A549 (cell line): Measurements from ENCODE around the gene KRT13. TPM values are rescaled to one million over a fixed set of nuclear protein-coding genes. Genes with fewer than 3 reads are reported as not detected.

Source experiments
- ATAC-seq, 2 experiments: fragments of 200-7000 bp in 1 of 2; fragments of >200 bp in 1 of 2; cut with Nextera tagmentation in 1 of 2; cut with Tn5 transposase in 1 of 2; 3 replicates each; pipeline versions ENCODE4 v1.8.0 to v1.9.1; 2018 to 2020; ENCODE audit warnings: mild to moderate bottlenecking in 1 of 2, moderate library complexity in 1 of 2
- CTCF ChIA-PET: fragments of 300-600 bp; sonication (Branson Sonifier 250); formaldehyde crosslinking; extraction: SDS; loops from one replicate; lab custom pipeline; 2021; ENCODE audit warnings: antibody characterized with exemption, inconsistent platforms; lab: Yijun Ruan, JAX
- POLR2A ChIA-PET: fragments of 350-600 bp; formaldehyde crosslinking; extraction: SDS; loops from one replicate; lab custom pipeline; 2021; ENCODE audit warnings: antibody characterized with exemption, inconsistent platforms; lab: Yijun Ruan, JAX
- DNase-seq, 2 experiments: peaks; one replicate each; pipeline versions ENCODE4 v3.0.0 to v3.0.0-alpha.2; 2011 to 2016; ENCODE audit warnings: low read depth in 1 of 2, low spot score in 1 of 2
- FAIRE-seq: peaks from 2 replicates; lab custom pipeline; 2011; peaks lifted over from hg19 to GRCh38; lab: Jason Lieb, UNC
- H3K27ac ChIP-seq, 2 experiments: fragments of >200 bp; sonication (Bioruptor Twin); formaldehyde crosslinking; 3 replicates each; pipeline ENCODE4 v1.5.1; 2016 to 2017
- H3K4me1 ChIP-seq: fragments of >200 bp; sonication (Bioruptor Twin); formaldehyde crosslinking; 3 replicates; pipeline ENCODE4 v1.6.1; 2016
- H3K4me2 ChIP-seq: fragments of >200 bp; sonication (Bioruptor Twin); formaldehyde crosslinking; 3 replicates; pipeline ENCODE4 v1.6.1; 2016
- H3K4me3 ChIP-seq: fragments of >200 bp; sonication (Bioruptor Twin); formaldehyde crosslinking; 3 replicates; pipeline ENCODE4 v1.5.1; 2016
- H3K9me3 ChIP-seq: fragments of >200 bp; sonication (Bioruptor Twin); formaldehyde crosslinking; 3 replicates; pipeline ENCODE4 v1.6.1; 2016
- ATOH8 ChIP-seq: fragments of 250-450 bp; sonication (Bioruptor Pico); IDR thresholded peaks from 2 replicates; pipeline ENCODE4 v1.5.0; 2020; ENCODE audit warnings: low read depth, mild to moderate bottlenecking, moderate library complexity
- CBX2 ChIP-seq: fragments of 200-600 bp; sonication (generic); IDR thresholded peaks from 2 replicates; pipeline ENCODE4 v1.6.1; 2016; ENCODE audit warnings: low read depth, mild to moderate bottlenecking, borderline replicate concordance
- E2F6 ChIP-seq: IDR thresholded peaks from 2 replicates; pipeline ENCODE4 v1.6.1; 2012; ENCODE audit warnings: low read depth, borderline replicate concordance
- EHMT2 ChIP-seq: fragments of 200-600 bp; sonication (generic); IDR thresholded peaks from 2 replicates; pipeline ENCODE4 v1.6.1; 2016; ENCODE audit warnings: antibody characterized with exemption, low read depth, mild to moderate bottlenecking, moderate library complexity
- EP300 ChIP-seq, 2 experiments: fragments of >200 bp; sonication (Bioruptor Twin); formaldehyde crosslinking; IDR thresholded peaks; 2 replicates in 1 of 2; 3 replicates in 1 of 2; pipeline ENCODE4 v1.6.1; 2016 to 2017
- ESRRA ChIP-seq: fragments of 150-350 bp; IDR thresholded peaks from 2 replicates; pipeline ENCODE4 v1.6.1; 2014; ENCODE audit warnings: mild to moderate bottlenecking, low read length, borderline replicate concordance
- FOXS1 ChIP-seq: fragments of 250-450 bp; sonication (Bioruptor Pico); IDR thresholded peaks from 2 replicates; pipeline ENCODE4 v1.5.0; 2020; ENCODE audit warnings: mild to moderate bottlenecking, moderate library complexity
- HMGXB4 ChIP-seq: fragments of 250-450 bp; sonication (Bioruptor Pico); IDR thresholded peaks from 2 replicates; pipeline ENCODE4 v1.5.0; 2021; ENCODE audit warnings: mild to moderate bottlenecking, moderate library complexity, borderline replicate concordance
- HOXB13 ChIP-seq: fragments of 250-450 bp; sonication (Bioruptor Pico); IDR thresholded peaks from 2 replicates; pipeline ENCODE4 v1.5.0; 2020; ENCODE audit warnings: low read depth, mild to moderate bottlenecking, moderate library complexity
- JUN ChIP-seq, 2 experiments: fragments of >200 bp; sonication (Bioruptor Twin); formaldehyde crosslinking; IDR thresholded peaks; 2 replicates in 1 of 2; 3 replicates in 1 of 2; pipeline ENCODE4 v1.6.1; 2016 to 2017
- KDM1A ChIP-seq: fragments of 200-600 bp; sonication (generic); IDR thresholded peaks from 2 replicates; pipeline ENCODE4 v1.6.1; 2016; ENCODE audit warnings: low read depth, mild to moderate bottlenecking
- NFE2L2 ChIP-seq: fragments of 150-350 bp; conservative IDR thresholded peaks from 2 replicates; pipeline ENCODE4 v1.6.1; 2014; ENCODE audit warnings: low read length
- NR3C1 ChIP-seq: fragments of >200 bp; sonication (Bioruptor Twin); formaldehyde crosslinking; IDR thresholded peaks from 3 replicates; pipeline ENCODE4 v1.6.1; 2017
- RARB ChIP-seq: fragments of 250-450 bp; sonication (Bioruptor Pico); IDR thresholded peaks from 2 replicates; pipeline ENCODE4 v1.8.0; 2021; ENCODE audit warnings: mild to moderate bottlenecking, moderate library complexity
- RCOR1 ChIP-seq: fragments of 150-350 bp; IDR thresholded peaks from 2 replicates; pipeline ENCODE4 v1.6.1; 2014; ENCODE audit warnings: antibody characterized with exemption, low read length, low read depth
- RNF2 ChIP-seq: fragments of 200-600 bp; sonication (generic); IDR thresholded peaks from 2 replicates; pipeline ENCODE4 v1.6.1; 2016; ENCODE audit warnings: low read depth, mild to moderate bottlenecking, antibody characterized with exemption, moderate library complexity, borderline replicate concordance
- ZNF302 ChIP-seq: fragments of 250-450 bp; sonication (Bioruptor Pico); IDR thresholded peaks from 2 replicates; pipeline ENCODE4 v1.9.0; 2021; ENCODE audit warnings: inconsistent platforms, mild to moderate bottlenecking, moderate library complexity
- ZSCAN20 ChIP-seq: fragments of 250-450 bp; sonication (Bioruptor Pico); IDR thresholded peaks from 2 replicates; pipeline ENCODE4 v1.8.0; 2022; ENCODE audit warnings: mild to moderate bottlenecking, moderate library complexity
- WGBS: methylation state at CpG from one replicate; pipeline ENCODE4 v1.1.6; 2017; ENCODE audit errors: missing lambda C conversion rate; 5-methylcytosine and 5-hydroxymethylcytosine counted together
- polyA plus RNA-seq, 4 experiments: library from polyadenylated mRNA; depleted of rRNA in 3 of 4; stranded (reverse); fragments of >200 nt; fragmentation: RNase III in 1 of 4; extraction: RNeasy Plus Mini Kit Qiagen cat#74134 plus additional on column Dnase treatment in 1 of 4; gene quantifications; 2 replicates in 3 of 4; 3 replicates in 1 of 4; pipeline ENCODE4 v1.2.3, GENCODE V29; 2011 to 2017

Gene KRT13
- polyA plus RNA-seq, 2 of the 4 experiments (the other 2 are of a cell fraction): 0.06 TPM; not detected in 1

- Histone ChIP-seq H3K4me3 (no peak overlapping the region), H3K4me2 (no peak overlapping the region), H3K27ac (no peak overlapping the region), H3K4me1 (no peaks in the 10 kb centered on the region), H3K9me3 (no peaks in the 10 kb centered on the region)
- POLR2A ChIA-PET: no interaction called here
- CTCF ChIA-PET: interaction anchor here (0.6 to 5.7 kb wide), 8 partner anchors 10 to 630 kb away, joined by 3 to 31 read pairs (median 5); no protein-coding TSS in a partner anchor
- FAIRE-seq (no peak), DNase-seq (no peak), ATAC-seq (no peak)
- 66% methylated on average over 8 of the region's 8 CpGs for WGBS
- no peak for TF ChIP-seq NFE2L2
- TF ChIP-seq FOXS1 (CRISPR knock-in tag): no peak
- TF ChIP-seq KDM1A: no peak
Measured at GRCh38 chr17:41484920-41485904, 20.2 kb downstream of the KRT13 start.

GRCh38 chr17:41483991-41484826 lies 21.2 kb downstream of the KRT13 start:
- 79% methylated on average over 7 of the region's 7 CpGs for WGBS
- no peaks in the 10 kb centered on the region for H3K4me1 ChIP-seq
- CTCF ChIA-PET: interaction anchor here (0.6 to 5.7 kb wide), 8 partner anchors 9 to 1606 kb away, joined by 3 to 31 read pairs (median 5); no protein-coding TSS in a partner anchor
- no peak overlapping the region for H3K4me2 ChIP-seq
- DNase-seq (no peak), ATAC-seq (no peak), FAIRE-seq (no peak)
- POLR2A ChIA-PET: no interaction called here
- TF ChIP-seq KDM1A (no peak), CBX2 (no peak), RARB (CRISPR knock-in tag) (no peak), RCOR1 (no peak), E2F6 (no peak)
- H3K27ac ChIP-seq: no peak overlapping the region
- H3K9me3 ChIP-seq: no peaks in the 10 kb centered on the region
- no peak overlapping the region for H3K4me3 ChIP-seq

- H3K27ac ChIP-seq: no peak overlapping the region
- WGBS: 85% methylated on average over 9 of the region's 9 CpGs
- no peak for ATAC-seq
- no peak for TF ChIP-seq ZSCAN20 (CRISPR knock-in tag)
- TF ChIP-seq RNF2: no peak
- TF ChIP-seq ZNF302 (CRISPR knock-in tag): no peak
- no peak for TF ChIP-seq ESRRA
- TF ChIP-seq JUN (IDR thresholded peaks at IDR 0.05): no peak
- no peak for TF ChIP-seq EP300 (IDR thresholded peaks at IDR 0.05)
- no peak for TF ChIP-seq HMGXB4 (CRISPR knock-in tag)
- TF ChIP-seq ATOH8: no peak
- no peak for TF ChIP-seq HOXB13 (CRISPR knock-in tag)
- TF ChIP-seq NR3C1: no peak
- TF ChIP-seq EHMT2: no peak
- no peak for DNase-seq
- no peak overlapping the region for H3K4me3 ChIP-seq
- no peak overlapping the region for H3K4me2 ChIP-seq
- CTCF ChIA-PET: interaction anchor here (0.6 to 5.7 kb wide), 7 partner anchors 13 to 1606 kb away, joined by 3 to 31 read pairs (median 5); no protein-coding TSS in a partner anchor
- FAIRE-seq: no peak
- POLR2A ChIA-PET: no interaction called here
- no peaks in the 10 kb centered on the region for H3K9me3 ChIP-seq
- H3K4me1 ChIP-seq: no peaks in the 10 kb centered on the region
Measured at GRCh38 chr17:41483531-41483930, 21.9 kb downstream of the KRT13 start.
